MCF 10A (cell line): Measurements from ENCODE around the gene ZDHHC12. TPM values are rescaled to one million over a fixed set of nuclear protein-coding genes. Genes with fewer than 3 reads are reported as not detected.

Experiments used
- BruUV-seq: library from RNA; stranded (reverse); fragments of 400-500 nt; replicated peaks from 2 replicates; lab custom pipeline; 2021; lab: Mats Ljungman, UMichigan
- CTCF ChIA-PET: fragments of 300-600 bp; sonication (Branson Sonifier 250); formaldehyde crosslinking; extraction: SDS; loops from one replicate; lab custom pipeline; 2021; ENCODE audit warnings: antibody characterized with exemption, inconsistent platforms; lab: Yijun Ruan, JAX
- POLR2A ChIA-PET: fragments of 300-600, 350-650 bp; sonication (Branson Sonifier 250); formaldehyde crosslinking; extraction: SDS; loops from one replicate; lab custom pipeline; 2020; ENCODE audit warnings: antibody characterized with exemption, inconsistent platforms; lab: Yijun Ruan, JAX
- DNase-seq: peaks from one replicate; pipeline ENCODE4 v3.0.0-alpha.2; 2018; ENCODE audit not compliant: unreplicated experiment
- H3K27ac Mint-ChIP-seq: one replicate; pipeline ENCODE4 v1.8.0; 2022; ENCODE audit warnings: mild to moderate bottlenecking, low read depth, mixed read lengths; ENCODE audit not compliant: unreplicated experiment
- H3K27me3 Mint-ChIP-seq: one replicate; pipeline ENCODE4 v1.8.0; 2022; ENCODE audit warnings: mixed read lengths; ENCODE audit not compliant: insufficient read depth, unreplicated experiment
- H3K36me3 Mint-ChIP-seq: one replicate; pipeline ENCODE4 v1.8.0; 2022; ENCODE audit warnings: mild to moderate bottlenecking, moderate library complexity, mixed read lengths; ENCODE audit not compliant: insufficient read depth, unreplicated experiment
- H3K4me1 Mint-ChIP-seq: one replicate; pipeline ENCODE4 v1.8.0; 2022; ENCODE audit warnings: mixed read lengths; ENCODE audit not compliant: insufficient read depth, unreplicated experiment
- H3K4me3 Mint-ChIP-seq: one replicate; pipeline ENCODE4 v1.8.0; 2022; ENCODE audit warnings: mild to moderate bottlenecking, moderate library complexity, mixed read lengths; ENCODE audit not compliant: unreplicated experiment
- H3K9me3 Mint-ChIP-seq: one replicate; pipeline ENCODE4 v1.8.0; 2022; ENCODE audit warnings: mixed read lengths; ENCODE audit not compliant: unreplicated experiment
- intact Hi-C: fragments of 100-400 bp; cut with micrococcal nuclease; formaldehyde crosslinking; loops from 2 replicates; pipeline ENCODE4 v1.14.1; 2022
- total RNA-seq: library from RNA; stranded (reverse); gene quantifications from 2 replicates; pipeline ENCODE4 v1.2.3, GENCODE V29; 2022
- TF ChIP-seq, protein P1 (sequence below): fragments of 200-600 bp; IDR thresholded peaks from one replicate; pipeline ENCODE4 v1.8.0; 2022; ENCODE audit warnings: antibody characterized with exemption, mild to moderate bottlenecking; ENCODE audit not compliant: unreplicated experiment

Gene ZDHHC12
- total RNA-seq, 1 experiment from 2014 or later, result 22.1 TPM

DNA sequence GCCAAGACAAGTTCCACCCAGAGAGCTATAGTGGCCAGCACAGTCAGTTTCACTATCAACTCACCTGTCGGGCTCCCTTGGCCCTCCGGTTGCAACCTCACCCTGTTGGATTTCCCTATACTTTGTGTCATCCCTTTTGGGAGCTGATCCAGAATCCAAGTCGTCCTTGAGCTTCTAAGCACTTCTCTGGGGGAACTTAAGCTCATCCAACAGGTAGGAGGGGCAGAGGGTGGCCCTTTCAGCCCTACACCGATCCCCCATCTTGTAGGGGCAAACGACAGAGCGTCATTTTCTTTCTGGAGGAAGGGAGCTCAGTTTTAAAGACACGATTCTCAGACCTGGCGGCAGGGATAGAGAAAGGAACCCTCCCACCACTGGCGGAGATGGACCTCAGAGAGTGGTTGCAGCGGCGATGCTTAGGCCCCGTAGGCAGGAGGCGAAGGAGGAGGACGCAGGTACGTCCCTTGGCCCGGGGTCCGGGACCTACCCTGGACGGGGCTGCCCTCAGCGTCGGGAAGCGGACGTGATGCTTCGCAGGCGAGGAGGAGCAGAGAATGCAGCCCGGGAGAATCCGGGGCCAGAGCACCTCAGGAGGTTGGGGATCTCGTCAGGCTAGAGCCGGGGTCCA, 47.3 kb upstream of the ZDHHC12 start:
- Mint-ChIP-seq H3K36me3 (no peaks in the 10 kb centered on the region), H3K4me1 (peaks cover 11% of the 10 kb centered on the region), H3K4me3 (peak overlapping the region; percentile 96), H3K27ac (peak overlapping the region; percentile 92), H3K27me3 (no peaks in the 10 kb centered on the region), H3K9me3 (peaks cover 7% of the 10 kb centered on the region)
- peak; percentile 27 for DNase-seq
- intact Hi-C loops, result no loop called here
- POLR2A ChIA-PET, result interaction anchor here (0.7 to 2.8 kb wide), 25 partner anchors 9 to 1203 kb away, joined by 3 to 30 read pairs (median 5); partner anchors contain the start of genes ENDOG, TBC1D13, URM1 and ZDHHC12
- TF ChIP-seq, protein P1, sequence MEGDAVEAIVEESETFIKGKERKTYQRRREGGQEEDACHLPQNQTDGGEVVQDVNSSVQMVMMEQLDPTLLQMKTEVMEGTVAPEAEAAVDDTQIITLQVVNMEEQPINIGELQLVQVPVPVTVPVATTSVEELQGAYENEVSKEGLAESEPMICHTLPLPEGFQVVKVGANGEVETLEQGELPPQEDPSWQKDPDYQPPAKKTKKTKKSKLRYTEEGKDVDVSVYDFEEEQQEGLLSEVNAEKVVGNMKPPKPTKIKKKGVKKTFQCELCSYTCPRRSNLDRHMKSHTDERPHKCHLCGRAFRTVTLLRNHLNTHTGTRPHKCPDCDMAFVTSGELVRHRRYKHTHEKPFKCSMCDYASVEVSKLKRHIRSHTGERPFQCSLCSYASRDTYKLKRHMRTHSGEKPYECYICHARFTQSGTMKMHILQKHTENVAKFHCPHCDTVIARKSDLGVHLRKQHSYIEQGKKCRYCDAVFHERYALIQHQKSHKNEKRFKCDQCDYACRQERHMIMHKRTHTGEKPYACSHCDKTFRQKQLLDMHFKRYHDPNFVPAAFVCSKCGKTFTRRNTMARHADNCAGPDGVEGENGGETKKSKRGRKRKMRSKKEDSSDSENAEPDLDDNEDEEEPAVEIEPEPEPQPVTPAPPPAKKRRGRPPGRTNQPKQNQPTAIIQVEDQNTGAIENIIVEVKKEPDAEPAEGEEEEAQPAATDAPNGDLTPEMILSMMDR, result no peak
- BruUV-seq, result no TSS peak
- CTCF ChIA-PET, result interaction anchor here (0.6 kb wide), 3 partner anchors 18 to 160 kb away, joined by 3 read pairs; no protein-coding TSS in a partner anchor

DNA sequence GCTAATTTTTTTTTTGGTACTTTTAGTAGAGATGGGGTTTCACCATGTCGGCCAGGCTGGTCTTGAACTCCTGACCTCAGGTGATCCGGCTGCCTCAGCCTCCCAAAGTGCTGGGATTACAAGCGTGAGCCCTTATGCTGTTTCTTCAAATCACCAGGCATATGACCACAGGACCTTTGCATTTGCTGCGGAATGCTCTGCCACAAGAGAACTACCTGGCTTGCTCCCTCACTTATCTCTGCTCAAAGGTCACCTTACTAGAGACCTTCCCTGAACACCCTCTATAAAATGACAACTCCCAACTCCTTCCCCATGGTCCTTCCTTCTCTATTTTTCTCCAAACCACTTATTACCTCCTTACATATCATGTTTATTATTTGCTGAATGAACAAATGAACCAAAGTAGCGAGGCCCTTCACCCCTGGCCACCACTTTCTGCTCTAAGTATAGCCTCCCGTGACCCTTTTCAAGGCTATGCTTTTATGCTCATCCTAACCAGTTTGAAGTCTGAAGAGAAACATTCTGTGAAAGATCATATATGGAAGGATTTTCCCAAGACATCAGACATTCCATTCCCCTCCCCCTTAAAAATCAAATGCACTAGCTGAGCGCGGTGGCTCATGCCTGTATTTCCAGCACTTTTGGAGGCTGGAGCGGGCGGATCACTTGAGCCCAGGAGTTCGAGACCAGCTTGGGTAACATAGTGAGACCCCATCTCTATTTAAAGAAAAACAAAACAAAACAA, 46.5 kb upstream of the ZDHHC12 start:
- peaks cover 5% of the 10 kb centered on the region for H3K36me3 Mint-ChIP-seq
- CTCF ChIA-PET, result interaction anchor here (0.6 kb wide), 4 partner anchors 19 to 161 kb away, joined by 3 read pairs; no protein-coding TSS in a partner anchor

DNA sequence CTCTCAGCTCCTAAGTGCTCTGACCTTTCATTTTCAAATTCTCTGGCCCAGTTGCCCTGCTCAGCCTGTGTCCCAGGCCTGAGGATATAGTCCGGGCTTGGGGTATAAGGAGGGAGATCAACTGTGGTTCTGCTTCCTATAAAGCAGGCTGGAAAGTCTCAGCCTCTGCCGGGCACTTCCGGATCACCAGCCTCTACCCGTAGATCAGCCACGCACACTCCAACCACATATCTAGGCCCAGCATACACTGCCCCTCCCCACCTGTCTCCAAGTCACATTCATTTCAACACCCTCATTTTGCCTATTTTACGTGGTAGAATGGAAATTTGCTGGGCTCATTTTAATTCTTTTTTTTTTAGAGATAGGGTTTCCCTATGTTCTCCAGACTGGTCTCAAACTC, 44.7 kb upstream of the ZDHHC12 start:
- POLR2A ChIA-PET, result no interaction called here
- peaks cover 8% of the 10 kb centered on the region for H3K36me3 Mint-ChIP-seq
- no peaks in the 10 kb centered on the region for H3K27me3 Mint-ChIP-seq
- no peak overlapping the region for H3K27ac Mint-ChIP-seq
- intact Hi-C loops, result no loop called here
- CTCF ChIA-PET, result interaction anchor here (0.6 to 1.7 kb wide), 2 partner anchors 36 to 52 kb away, joined by 3 to 5 read pairs; no protein-coding TSS in a partner anchor
- H3K4me3 Mint-ChIP-seq, result no peak overlapping the region
- TF ChIP-seq, protein P1, result no peak
- H3K4me1 Mint-ChIP-seq, result peaks cover 11% of the 10 kb centered on the region
- DNase-seq, result no peak
- BruUV-seq, result no TSS peak
- no peaks in the 10 kb centered on the region for H3K9me3 Mint-ChIP-seq

More for the DNA sequence above, 46.5 kb upstream of the ZDHHC12 start:
- peaks cover 11% of the 10 kb centered on the region for H3K4me1 Mint-ChIP-seq
- POLR2A ChIA-PET, result interaction anchor here (0.7 to 2.8 kb wide), 21 partner anchors 8 to 163 kb away, joined by 3 to 30 read pairs (median 5); partner anchors contain the start of genes ENDOG, TBC1D13 and ZDHHC12
- intact Hi-C loops, result no loop called here
- DNase-seq, result no peak
- TSS peak; percentile 37 for BruUV-seq
- peaks cover 7% of the 10 kb centered on the region for H3K9me3 Mint-ChIP-seq
- peak overlapping the region; percentile 92 for H3K27ac Mint-ChIP-seq
- H3K27me3 Mint-ChIP-seq, result no peaks in the 10 kb centered on the region
- TF ChIP-seq, protein P1, result no peak
- H3K4me3 Mint-ChIP-seq, result peak overlapping the region; percentile 96

DNA sequence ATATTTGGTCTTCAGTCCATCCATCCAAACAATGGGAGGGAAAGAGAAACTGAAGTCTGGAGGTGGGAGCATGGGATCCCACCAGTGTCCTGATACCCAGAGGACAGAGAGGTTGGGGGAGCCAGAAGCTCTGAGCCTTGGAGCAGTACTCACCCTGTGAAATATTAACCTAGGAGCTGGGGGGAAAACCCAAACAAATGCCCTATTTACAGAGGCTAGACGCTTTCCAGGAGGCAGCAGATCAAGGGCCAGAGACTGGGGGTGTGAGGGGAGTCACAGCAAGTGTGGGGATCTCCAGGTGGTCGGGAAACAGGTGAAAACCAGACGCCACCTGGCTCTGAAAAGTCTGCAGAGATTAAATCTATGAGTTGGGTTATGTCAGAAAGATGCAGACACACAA, 41.6 kb upstream of the ZDHHC12 start:
- no peaks in the 10 kb centered on the region for H3K9me3 Mint-ChIP-seq
- POLR2A ChIA-PET, result interaction anchor here (0.8 to 1.0 kb wide), 2 partner anchors 13 to 53 kb away, joined by 5 read pairs; partner anchors contain the start of gene ENDOG
- intact Hi-C loops, result no loop called here
- no peaks in the 10 kb centered on the region for H3K27me3 Mint-ChIP-seq
- no peak overlapping the region for H3K4me3 Mint-ChIP-seq
- TF ChIP-seq, protein P1, result no peak
- DNase-seq, result no peak
- peaks cover 9% of the 10 kb centered on the region for H3K4me1 Mint-ChIP-seq
- no TSS peak for BruUV-seq
- no peak overlapping the region for H3K27ac Mint-ChIP-seq
- peaks cover 8% of the 10 kb centered on the region for H3K36me3 Mint-ChIP-seq
- CTCF ChIA-PET, result interaction anchor here (0.6 to 0.7 kb wide), 2 partner anchors 51 to 307 kb away, joined by 3 to 4 read pairs; no protein-coding TSS in a partner anchor
